GM12878 (cell line): ENCODE results near the gene IGF2BP1. TPM values are rescaled to one million over a fixed set of nuclear protein-coding genes. Genes with fewer than 3 reads are reported as not detected.

Experiments used
- ATAC-seq: fragments of 200-7000 bp; cut with Tn5 transposase; 3 replicates; pipeline ENCODE4 v1.9.1; 2020; ENCODE audit warnings: mild to moderate bottlenecking, moderate library complexity
- BruUV-seq: library from RNA; stranded (reverse); fragments of 400-500 nt; replicated peaks from 2 replicates; lab custom pipeline; 2021; lab: Mats Ljungman, UMichigan
- CTCF ChIA-PET: fragments of 300-600 bp; sonication (Branson Sonifier 250); formaldehyde crosslinking; extraction: SDS; loops from one replicate; lab custom pipeline; 2021; ENCODE audit warnings: inconsistent platforms; lab: Yijun Ruan, JAX
- POLR2A ChIA-PET: fragments of 350-600 bp; formaldehyde crosslinking; extraction: SDS; loops from one replicate; lab custom pipeline; 2021; ENCODE audit warnings: inconsistent platforms; lab: Charles Lee
- RAD21 ChIA-PET: fragments of 300-600 bp; sonication (Branson Sonifier 250); formaldehyde crosslinking; loops from one replicate; lab custom pipeline; 2023; ENCODE audit warnings: antibody characterized with exemption; ENCODE audit not compliant: unreplicated experiment; lab: Charles Lee
- SMC1A ChIA-PET: fragments of 300-600 bp; sonication (Branson Sonifier 250); formaldehyde crosslinking; loops from one replicate; lab custom pipeline; 2023; ENCODE audit not compliant: unreplicated experiment, uncharacterized antibody; lab: Charles Lee
- DNase-seq: peaks from one replicate; pipeline ENCODE4 v3.0.0-alpha.2; 2011; ENCODE audit warnings: low read depth, low spot score
- FAIRE-seq: peaks from 3 replicates; lab custom pipeline; 2011; peaks lifted over from hg19 to GRCh38; lab: Jason Lieb, UNC
- H2AFZ ChIP-seq: 2 replicates; pipeline ENCODE4 v1.6.0; 2011; ENCODE audit warnings: low read depth, low read length, control low read depth; ENCODE audit not compliant: control insufficient read depth
- H3K27ac ChIP-seq: 2 replicates; pipeline ENCODE4 v1.5.1; 2011; ENCODE audit warnings: control low read depth; ENCODE audit not compliant: control insufficient read depth, insufficient read depth
- H3K27me3 ChIP-seq, 2 experiments: replicated peaks in 1 of 2; 2 replicates each; pipeline versions ENCODE4 v1.6.0 to v1.6.1; 2011; ENCODE audit warnings: low read length in 1 of 2; ENCODE audit not compliant: control insufficient read depth in 2 of 2, insufficient read depth in 2 of 2
- H3K36me3 ChIP-seq, 2 experiments: 2 replicates each; pipeline ENCODE4 v1.5.1; 2011; ENCODE audit warnings: low read length in 1 of 2; ENCODE audit not compliant: control insufficient read depth in 2 of 2, insufficient read depth in 2 of 2
- H3K4me1 ChIP-seq: 2 replicates; pipeline ENCODE4 v1.6.1; 2011; ENCODE audit warnings: mild to moderate bottlenecking, low read length, moderate library complexity, mixed read lengths; ENCODE audit not compliant: control insufficient read depth, insufficient read depth
- H3K4me2 ChIP-seq: 2 replicates; pipeline ENCODE4 v1.6.0; 2011; ENCODE audit warnings: control low read depth; ENCODE audit not compliant: control insufficient read depth, insufficient read depth
- H3K4me3 ChIP-seq: fragments of 200-600 bp; sonication (generic); 2 replicates; pipeline ENCODE4 v1.5.1; 2016
- H3K79me2 ChIP-seq: 2 replicates; pipeline ENCODE4 v1.6.0; 2011; ENCODE audit warnings: low read length; ENCODE audit not compliant: control insufficient read depth, insufficient read depth
- H3K9ac ChIP-seq: 2 replicates; pipeline ENCODE4 v1.8.0; 2011; ENCODE audit warnings: low read length, control low read depth, mixed read lengths; ENCODE audit not compliant: control insufficient read depth, insufficient read depth
- H3K9me3 ChIP-seq: replicated peaks from 3 replicates; pipeline ENCODE4 v1.5.1; 2011; ENCODE audit warnings: mild to moderate bottlenecking, low read length; ENCODE audit not compliant: control insufficient read depth, insufficient read depth
- H4K20me1 ChIP-seq: 2 replicates; pipeline ENCODE4 v1.6.0; 2011; ENCODE audit not compliant: control insufficient read depth, insufficient read depth
- BHLHE40 ChIP-seq, 2 experiments: fragments of 450-650 bp in 1 of 2; IDR thresholded peaks; 2 replicates each; pipeline ENCODE4 v1.6.1; 2011 to 2017; ENCODE audit warnings: low read depth in 2 of 2, borderline replicate concordance in 1 of 2, improper control_type of control experiment in 1 of 2, low read length in 1 of 2, mild to moderate bottlenecking in 1 of 2
- CREB1 ChIP-seq: IDR thresholded peaks from 2 replicates; pipeline ENCODE4 v1.6.1; 2012; ENCODE audit warnings: low read depth, mild to moderate bottlenecking, inconsistent platforms
- HCFC1 ChIP-seq: fragments of 150-350 bp; IDR thresholded peaks from 2 replicates; pipeline ENCODE4 v1.6.1; 2014; ENCODE audit warnings: low read length
- IRF3 ChIP-seq: fragments of 450-650 bp; IDR thresholded peaks from 2 replicates; pipeline ENCODE4 v1.6.1; 2014; ENCODE audit warnings: mild to moderate bottlenecking
- NFYA ChIP-seq: IDR thresholded peaks from 2 replicates; pipeline ENCODE4 v1.6.1; 2011; ENCODE audit warnings: low read depth, mild to moderate bottlenecking, low read length, improper control_type of control experiment, borderline replicate concordance
- NR2C1 ChIP-seq: fragments of 450-650 bp; IDR thresholded peaks from 2 replicates; pipeline ENCODE4 v1.6.1; 2017; ENCODE audit warnings: antibody characterized with exemption, mild to moderate bottlenecking, moderate library complexity
- NR2C2 ChIP-seq: IDR thresholded peaks from 2 replicates; pipeline ENCODE4 v1.6.1; 2011; ENCODE audit warnings: borderline replicate concordance, low read depth; ENCODE audit not compliant: control insufficient read depth, insufficient read length
- POLR2AphosphoS5 ChIP-seq: IDR thresholded peaks from 2 replicates; pipeline ENCODE4 v1.6.1; 2011; ENCODE audit warnings: mild to moderate bottlenecking, low read length, inconsistent platforms
- RELB ChIP-seq: fragments of 450-650 bp; IDR thresholded peaks from 2 replicates; pipeline ENCODE4 v1.6.1; 2017; ENCODE audit warnings: low read depth, mild to moderate bottlenecking, moderate library complexity
- SUPT20H ChIP-seq: IDR thresholded peaks from 2 replicates; pipeline ENCODE4 v1.6.1; 2011; ENCODE audit warnings: low read depth, mild to moderate bottlenecking, low read length, moderate library complexity, borderline replicate concordance; ENCODE audit not compliant: control insufficient read depth
- ZBED1 ChIP-seq: IDR thresholded peaks from 2 replicates; pipeline ENCODE4 v1.6.1; 2016; ENCODE audit warnings: borderline replicate concordance
- ZNF384 ChIP-seq: IDR thresholded peaks from 2 replicates; pipeline ENCODE4 v1.6.1; 2012; ENCODE audit warnings: low read depth, mild to moderate bottlenecking, low read length, improper control_type of control experiment, borderline replicate concordance
- WGBS: methylation state at CpG from one replicate; pipeline ENCODE4 v1.1.6; 2016; ENCODE audit warnings: low lambda C conversion rate; ENCODE audit not compliant: insufficient replicate concordance, insufficient coverage; ENCODE audit errors: missing lambda C conversion rate; 5-methylcytosine and 5-hydroxymethylcytosine counted together
- in situ Hi-C: fragments of 300-500 bp; cut with MboI; formaldehyde crosslinking; loops from 9 replicates; pipeline ENCODE4 v1.14.3; 2018; ENCODE audit warnings: mixed read lengths
- intact Hi-C: fragments of 100-400 bp; cut with micrococcal nuclease; formaldehyde crosslinking; loops from one replicate; pipeline ENCODE4 v1.14.2; 2022; ENCODE audit not compliant: unreplicated experiment
- polyA plus RNA-seq, 11 experiments: library from polyadenylated mRNA; depleted of rRNA in 4 of 11; unstranded in 6 of 11; stranded (reverse) in 5 of 11; fragments of >200 nt; fragmentation: Nextera tagmentation in 4 of 11; fragmentation: Illumina TruSeq in 1 of 11; extraction: Ambion mirVana in 4 of 11; extraction: Trizol in 1 of 11; gene quantifications; 1 replicate in 1 of 11; 2 replicates in 10 of 11; pipeline versions ENCODE4 v1.2.1 to v1.2.3, GENCODE V29; 2011 to 2016; ENCODE audit warnings: inconsistent platforms in 2 of 11, missing spikeins in 2 of 11, low read depth in 1 of 11
- total RNA-seq, 4 experiments: library from RNA; depleted of rRNA in 3 of 4; stranded (reverse); fragments of >200 nt in 3 of 4; fragmentation: Illumina TruSeq in 1 of 4; extraction: Trizol in 1 of 4; gene quantifications; 2 replicates each; pipeline versions ENCODE4 v1.2.1 to v1.2.3, GENCODE V29; 2013 to 2021

Gene IGF2BP1
- total and polyA plus RNA-seq, 10 of the 15 experiments (the other 5 are each of a cell fraction or from before 2014, with no cell fraction given), result 0.04 to 2.4 (median 0.13) TPM; not detected in 1

GRCh38 chr17:49041527-49041926, 44.3 kb downstream of the IGF2BP1 start:
- ChIA-PET SMC1A (no interaction called here), POLR2A (no interaction called here), CTCF (no interaction called here)
- intact Hi-C loops, result no loop called here
- Histone ChIP-seq H4K20me1 (no peaks in the 10 kb centered on the region; the same call in 1 of the 2 replicates), H3K27ac (no peak overlapping the region), H3K9me3 (no peaks in the 10 kb centered on the region), H3K27me3 (peaks cover 0 to 4% of the 10 kb centered on the region in 2 experiments; a peak in 2 of 4 replicates), H2AFZ (no peak overlapping the region)
- in situ Hi-C loops, result no loop called here
- FAIRE-seq, result no peak
- ATAC-seq, result no peak
- WGBS, result 0% methylated on average over 4 of the region's 4 CpGs
- no peak for DNase-seq
- TF ChIP-seq NFYA (no peak), BHLHE40 (IDR thresholded peaks at IDR 0.05; ENCODE audit: borderline replicate concordance in 1 of 2, low read depth in 2 of 2, low read length in 1 of 2) (no peak), ZNF384 (no peak), IRF3 (no peak), NR2C2 (no peak), CREB1 (no peak), ZBED1 (no peak), NR2C1 (no peak), SUPT20H (no peak), HCFC1 (no peak), POLR2AphosphoS5 (no peak), RELB (no peak)
- TF ChIP-seq, all 136 proteins: peak for 0
- Histone ChIP-seq H3K9ac (no peak overlapping the region), H3K4me3 (no peak overlapping the region), H3K4me1 (no peaks in the 10 kb centered on the region), H3K36me3 (no peaks in the 10 kb centered on the region), H3K4me2 (no peak overlapping the region), H3K79me2 (no peaks in the 10 kb centered on the region)
- no TSS peak for BruUV-seq
- RAD21 ChIA-PET, result no interaction called here
